K562 (cell line): Measurements from ENCODE around the gene PPP1R37. TPM values are rescaled to one million over a fixed set of nuclear protein-coding genes. Genes with fewer than 3 reads are reported as not detected.

Experiments
- C11orf30 ChIP-seq: fragments of 450-650 bp; IDR thresholded peaks from 2 replicates; pipeline ENCODE4 v1.6.1; 2016; ENCODE audit warnings: low read depth, mild to moderate bottlenecking
- E2F6 ChIP-seq, 2 experiments: IDR thresholded peaks; 2 replicates each; pipeline ENCODE4 v1.6.1; 2011; ENCODE audit warnings: borderline replicate concordance in 1 of 2, control low read depth in 1 of 2, low read depth in 1 of 2, low read length in 1 of 2, mild to moderate bottlenecking in 1 of 2, mixed read lengths in 1 of 2, moderate library complexity in 1 of 2; ENCODE audit not compliant: insufficient read depth in 1 of 2, insufficient read length in 1 of 2, poor library complexity in 1 of 2, severe bottlenecking in 1 of 2; ENCODE audit errors: extremely low read depth in 1 of 2
- ILF3 ChIP-seq: fragments of 450-650 bp; IDR thresholded peaks from 2 replicates; pipeline ENCODE4 v1.6.1; 2018; ENCODE audit warnings: antibody characterized with exemption, mild to moderate bottlenecking, moderate library complexity, borderline replicate concordance
- MAZ ChIP-seq, 2 experiments: fragments of 450-650 bp in 1 of 2; sonication (generic) in 1 of 2; formaldehyde crosslinking; IDR thresholded peaks in 1 of 2; conservative IDR thresholded peaks in 1 of 2; 2 replicates each; pipeline versions ENCODE4 v1.4.0 to v1.5.0; 2020; ENCODE audit warnings: mild to moderate bottlenecking in 1 of 2, missing genetic modification reagents in 1 of 2
- MITF ChIP-seq: IDR thresholded peaks from 2 replicates; pipeline ENCODE4 v1.6.1; 2014; ENCODE audit warnings: antibody characterized with exemption
- NKRF ChIP-seq: fragments of 450-650 bp; IDR thresholded peaks from 2 replicates; pipeline ENCODE4 v1.6.1; 2016; ENCODE audit warnings: borderline replicate concordance
- NR2C2 ChIP-seq, 2 experiments: fragments of 200-800 bp in 1 of 2; sonication (Bioruptor generic) in 1 of 2; sonication (generic) in 1 of 2; formaldehyde crosslinking in 1 of 2; IDR thresholded peaks; 2 replicates each; pipeline versions ENCODE4 v1.6.1 to v1.8.0; 2016 to 2022; ENCODE audit warnings: mild to moderate bottlenecking in 1 of 2, missing compliant biosample characterization in 1 of 2, missing genetic modification characterization in 1 of 2, missing genetic modification reagents in 1 of 2
- PKNOX1 ChIP-seq: fragments of 450-650 bp; IDR thresholded peaks from 2 replicates; pipeline ENCODE4 v1.6.1; 2016
- RBFOX2 ChIP-seq: fragments of 200-400 bp; formaldehyde crosslinking; IDR thresholded peaks from 2 replicates; pipeline ENCODE4 v1.6.1; 2017; ENCODE audit warnings: low read depth, mild to moderate bottlenecking, low read length, moderate library complexity
- RNF2 ChIP-seq: sonication (generic); IDR thresholded peaks from 2 replicates; pipeline ENCODE4 v1.6.1; 2016
- SMARCA4 ChIP-seq: fragments of 450-650 bp; IDR thresholded peaks from 2 replicates; pipeline ENCODE4 v1.6.1; 2016
- TCF3 ChIP-seq: sonication (generic); formaldehyde crosslinking; IDR thresholded peaks from 2 replicates; pipeline ENCODE4 v1.4.0; 2020; ENCODE audit warnings: mild to moderate bottlenecking, missing genetic modification reagents
- THAP12 ChIP-seq: fragments of 250-450 bp; sonication (Bioruptor Pico); IDR thresholded peaks from 2 replicates; pipeline ENCODE4 v1.9.0; 2021; ENCODE audit warnings: mild to moderate bottlenecking, inconsistent platforms
- ZBTB9 ChIP-seq: fragments of 450-650 bp; formaldehyde crosslinking; IDR thresholded peaks from 2 replicates; pipeline ENCODE4 v1.4.0; 2020; ENCODE audit warnings: mild to moderate bottlenecking, moderate library complexity
- ZKSCAN1 ChIP-seq: fragments of 150-350 bp; IDR thresholded peaks from 2 replicates; pipeline ENCODE4 v1.6.1; 2016; ENCODE audit warnings: low read depth, low read length
- ZNF586 ChIP-seq: fragments of 450-650 bp; formaldehyde crosslinking; conservative IDR thresholded peaks from 2 replicates; pipeline ENCODE4 v1.4.0; 2020; ENCODE audit warnings: mild to moderate bottlenecking, moderate library complexity
- ZNF77 ChIP-seq: fragments of 250-450 bp; sonication (Bioruptor Pico); IDR thresholded peaks from 2 replicates; pipeline ENCODE4 v1.5.0; 2020
- polyA plus RNA-seq, 8 experiments: library from polyadenylated mRNA; depleted of rRNA in 4 of 8; stranded (reverse) in 5 of 8; unstranded in 3 of 8; fragments of >200 nt; fragmentation: Nextera tagmentation in 2 of 8; fragmentation: Illumina TruSeq in 1 of 8; extraction: Ambion mirVana in 2 of 8; extraction: Trizol in 1 of 8; gene quantifications; 2 replicates each; pipeline versions ENCODE4 v1.2.1 to v1.2.3, GENCODE V29; 2011 to 2014; ENCODE audit warnings: inconsistent platforms in 1 of 8, missing spikeins in 1 of 8
- total RNA-seq, 7 experiments: library from RNA; depleted of rRNA in 6 of 7; stranded (reverse); fragments of >200 nt in 6 of 7; fragmentation: Illumina TruSeq in 2 of 7; extraction: Trizol in 2 of 7; gene quantifications; 2 replicates each; pipeline versions ENCODE4 v1.2.1 to v1.2.3, GENCODE V29; 2011 to 2021; ENCODE audit warnings: low replicate concordance in 1 of 7

Gene PPP1R37
- total and polyA plus RNA-seq, 9 of the 15 experiments (the other 6 are each of a cell fraction or from before 2014, with no cell fraction given): 0.04 to 20.3 (median 7.3) TPM

- TF ChIP-seq ZBTB9 (CRISPR knock-in tag) (0 out of 2 replicates have a peak, but pooled peaks have one; percentile 18), MAZ (CRISPR knock-in tag; conservative IDR thresholded peaks at IDR 0.05 in 1 of 2, IDR thresholded peaks at IDR 0.05 in 1 of 2) (peak; percentile 20 to 51; a peak in 1 of 4 replicates), SMARCA4 (peak; percentile 87), RBFOX2 (peak; percentile 41), ZKSCAN1 (0 out of 2 replicates have a peak, but pooled peaks have one; percentile 20), NKRF (no peak), TCF3 (0 out of 2 replicates have a peak, but pooled peaks have one; percentile 12), MITF (peak; percentile 86; the same call in 1 of the 2 replicates), C11orf30 (no peak), ILF3 (no peak), THAP12 (CRISPR knock-in tag) (peak; percentile 58; the same call in 1 of the 2 replicates), PKNOX1 (peak; percentile 81), NR2C2 (CRISPR knock-in tag; IDR thresholded peaks at IDR 0.05) (no peak), NR2C2 (tag; IDR thresholded peaks at IDR 0.05) (peak; percentile 77), E2F6 (IDR thresholded peaks at IDR 0.05; ENCODE audit: borderline replicate concordance in 1 of 2, extremely low read depth in 1 of 2, insufficient read depth in 1 of 2, insufficient read length in 1 of 2, low read depth in 1 of 2, low read length in 1 of 2, poor library complexity in 1 of 2, severe bottlenecking in 1 of 2) (peak; percentile 22 to 51), ZNF77 (no peak), ZNF586 (CRISPR knock-in tag) (no peak), RNF2 (peak; percentile 52; the same call in 1 of the 2 replicates)
Measured at GRCh38 chr19:45097776-45098520, 5.0 kb downstream of the PPP1R37 start (continued).
